SJCRH30 (cell line): ENCODE measurements around the gene KIZ. TPM values are rescaled to one million over a fixed set of nuclear protein-coding genes. Genes with fewer than 3 reads are reported as not detected.

Experiments used
- DNase-seq, 2 experiments: peaks; one replicate each; pipeline ENCODE4 v3.0.0-alpha.2; 2015 to 2020
- H3K27ac ChIP-seq: fragments of 250-450 bp; sonication (Bioruptor Pico); 2 replicates; pipeline ENCODE4 v1.5.1; 2020; ENCODE audit warnings: mild to moderate bottlenecking, moderate library complexity
- H3K27me3 ChIP-seq: fragments of 250-450 bp; sonication (Bioruptor Pico); 2 replicates; pipeline ENCODE4 v1.5.1; 2020; ENCODE audit warnings: mild to moderate bottlenecking, moderate library complexity
- H3K36me3 ChIP-seq: fragments of 250-450 bp; sonication (Bioruptor Pico); 2 replicates; pipeline ENCODE4 v1.5.1; 2020; ENCODE audit warnings: mild to moderate bottlenecking, moderate library complexity
- H3K4me1 ChIP-seq: fragments of 250-450 bp; sonication (Bioruptor Pico); 2 replicates; pipeline ENCODE4 v1.5.1; 2020; ENCODE audit warnings: mild to moderate bottlenecking, moderate library complexity
- H3K4me3 ChIP-seq: fragments of 250-450 bp; sonication (Bioruptor Pico); 2 replicates; pipeline ENCODE4 v1.5.1; 2020; ENCODE audit warnings: mild to moderate bottlenecking, moderate library complexity
- H3K9me3 ChIP-seq: fragments of 250-450 bp; sonication (Bioruptor Pico); replicated peaks from 2 replicates; pipeline ENCODE4 v1.5.1; 2020; ENCODE audit warnings: mild to moderate bottlenecking, moderate library complexity
- total RNA-seq: library from RNA; depleted of rRNA; stranded (reverse); fragments of >200 nt; shearing (Covaris generic); gene quantifications from 2 replicates; pipeline ENCODE4 v1.2.3, GENCODE V29; 2014

KIZ gene
- total RNA-seq, 1 experiment from 2014 or later = 18.3 TPM

DNA sequence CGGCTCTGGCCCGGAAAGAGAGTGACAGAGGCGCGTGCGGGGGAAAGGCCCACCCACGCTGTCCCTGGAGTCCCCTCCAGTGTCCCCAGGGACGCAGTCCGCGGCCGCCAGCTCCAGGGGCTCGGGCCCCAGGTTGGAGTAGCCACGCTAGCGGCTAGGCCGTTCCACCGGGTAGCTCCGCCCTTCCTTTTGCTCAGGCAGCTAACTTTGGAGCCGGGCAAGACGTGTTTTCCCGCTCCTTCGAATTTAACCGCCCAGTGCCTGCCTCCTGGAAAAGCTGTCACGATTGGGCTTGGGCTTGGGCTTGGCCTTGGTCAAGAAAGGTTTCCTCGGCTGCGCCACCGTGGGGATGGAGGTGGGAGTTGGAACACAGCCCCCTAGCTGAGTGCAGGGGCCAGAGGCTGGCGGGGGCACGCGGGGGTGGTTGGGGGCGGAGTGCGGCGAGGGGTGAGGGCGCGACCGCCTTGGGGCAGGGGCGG lies 24.4 kb upstream of the KIZ start:
- H3K36me3 ChIP-seq = no peaks in the 10 kb centered on the region
- H3K27ac ChIP-seq = no peak overlapping the region
- no peak for DNase-seq
- H3K9me3 ChIP-seq = no peaks in the 10 kb centered on the region
- H3K4me1 ChIP-seq = no peaks in the 10 kb centered on the region
- no peak overlapping the region for H3K4me3 ChIP-seq
- no peaks in the 10 kb centered on the region for H3K27me3 ChIP-seq

- Histone ChIP-seq H3K36me3 (no peaks in the 10 kb centered on the region), H3K27me3 (no peaks in the 10 kb centered on the region), H3K4me1 (no peaks in the 10 kb centered on the region), H3K4me3 (no peak overlapping the region), H3K27ac (no peak overlapping the region), H3K9me3 (no peaks in the 10 kb centered on the region)
- DNase-seq = no peak
These were observed 23.8 kb upstream of the KIZ start for GRCh38 chr20:21101932-21102575.

DNA sequence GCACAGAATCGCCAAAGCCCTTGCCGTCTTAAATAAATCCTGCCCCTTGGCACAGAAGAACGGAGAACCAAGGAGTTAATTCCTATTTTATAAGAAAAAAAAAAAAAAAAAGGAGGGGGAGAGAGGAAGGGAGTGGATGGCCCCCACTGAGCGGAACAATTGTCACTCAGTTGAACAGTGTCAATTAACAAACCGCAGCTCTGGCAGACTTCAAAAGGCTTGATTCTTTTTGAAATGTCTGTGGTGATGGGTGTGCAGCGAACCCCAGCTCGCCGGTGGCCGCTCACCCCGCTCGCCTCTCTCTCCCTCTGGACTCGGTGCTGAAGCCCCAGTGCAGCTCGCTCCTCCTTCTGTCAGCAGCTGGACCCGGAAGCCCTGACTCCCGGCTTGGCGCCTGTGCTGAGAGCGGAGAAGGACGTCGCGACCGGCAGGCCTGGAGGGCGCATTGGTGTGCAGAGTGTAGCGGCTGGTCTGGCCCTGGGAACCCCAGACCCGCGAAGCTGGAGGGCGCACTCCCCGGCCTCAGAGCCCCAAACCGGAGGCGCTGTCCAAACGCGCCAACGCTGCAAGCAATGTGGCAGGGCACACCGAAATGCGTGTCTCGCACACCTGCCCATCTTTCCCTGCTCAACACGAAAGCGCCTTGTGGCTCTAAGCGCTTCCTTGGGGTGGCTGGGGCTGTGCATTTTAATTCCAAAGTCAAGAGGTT lies 23.1 kb upstream of the KIZ start:
- no peak overlapping the region for H3K4me3 ChIP-seq
- no peaks in the 10 kb centered on the region for H3K36me3 ChIP-seq
- no peaks in the 10 kb centered on the region for H3K4me1 ChIP-seq
- no peak for DNase-seq
- H3K27ac ChIP-seq = no peak overlapping the region
- H3K27me3 ChIP-seq = no peaks in the 10 kb centered on the region
- no peaks in the 10 kb centered on the region for H3K9me3 ChIP-seq

DNA sequence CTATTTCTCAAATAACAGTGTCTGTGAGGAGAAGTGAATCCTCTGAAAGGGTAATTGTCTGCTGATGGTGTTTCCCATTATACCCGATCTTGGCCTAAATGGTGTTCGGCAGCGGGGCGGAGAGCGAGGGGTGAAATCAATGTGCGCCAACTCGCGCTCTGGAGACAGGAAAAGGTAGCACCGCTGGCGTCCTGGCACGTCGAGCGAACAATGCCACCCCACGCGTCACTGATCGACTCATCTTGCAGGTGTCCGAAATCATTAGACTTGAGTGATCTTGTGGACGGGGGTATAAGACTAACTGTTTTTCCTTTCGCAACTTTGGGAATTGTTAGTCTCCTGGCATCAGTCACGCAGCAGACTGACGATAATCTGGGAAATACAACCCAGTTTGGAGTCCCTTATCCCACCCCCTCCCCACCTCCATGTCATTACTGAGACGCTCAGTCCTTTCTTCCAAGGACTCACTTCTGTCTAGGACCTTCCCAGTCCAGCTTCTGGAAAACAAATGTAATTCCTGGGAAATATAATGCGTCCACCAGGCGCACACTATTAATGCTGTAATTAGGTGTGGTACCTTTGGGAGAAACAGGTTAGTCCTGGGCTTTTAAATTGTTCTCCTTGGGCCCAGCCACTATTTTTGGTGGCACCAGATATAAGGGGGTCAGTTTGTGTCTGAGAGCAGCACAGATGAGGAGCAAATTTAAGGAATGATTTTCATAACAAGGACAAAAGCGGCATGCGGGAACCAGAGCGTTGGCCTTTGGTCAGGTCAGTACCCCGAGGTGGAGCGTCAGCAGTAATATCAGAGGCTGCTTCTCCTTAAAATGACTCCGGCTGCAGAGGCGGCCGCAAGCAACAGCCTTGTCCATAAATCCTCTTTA lies 22.1 kb upstream of the KIZ start:
- Histone ChIP-seq H3K9me3 (no peaks in the 10 kb centered on the region), H3K36me3 (no peaks in the 10 kb centered on the region), H3K4me3 (no peak overlapping the region), H3K4me1 (no peaks in the 10 kb centered on the region), H3K27me3 (no peaks in the 10 kb centered on the region), H3K27ac (no peak overlapping the region)
- DNase-seq = no peak

DNA sequence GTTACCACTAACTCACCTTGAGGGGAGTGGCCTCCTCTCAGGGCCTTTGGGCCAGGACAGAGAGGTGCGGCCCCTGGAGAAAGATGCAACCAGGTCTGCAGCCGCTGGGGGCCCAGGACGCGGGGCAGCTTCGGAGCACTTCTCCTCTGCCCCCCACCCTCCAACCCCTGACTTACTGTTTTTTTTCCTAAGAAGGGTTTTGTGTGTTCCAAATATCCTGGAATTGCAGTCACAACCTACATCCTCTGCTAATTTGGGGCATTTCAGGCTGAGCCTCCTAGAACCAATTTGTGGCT lies 21.5 kb upstream of the KIZ start:
- Histone ChIP-seq H3K4me1 (no peaks in the 10 kb centered on the region), H3K9me3 (no peaks in the 10 kb centered on the region), H3K36me3 (no peaks in the 10 kb centered on the region), H3K4me3 (no peak overlapping the region), H3K27me3 (no peaks in the 10 kb centered on the region), H3K27ac (no peak overlapping the region)
- DNase-seq = no peak

- Histone ChIP-seq H3K9me3 (no peaks in the 10 kb centered on the region), H3K27me3 (no peaks in the 10 kb centered on the region), H3K4me1 (no peaks in the 10 kb centered on the region)
These were observed 21.0 kb upstream of the KIZ start for GRCh38 chr20:21104921-21105320.

GRCh38 chr20:21105429-21106170 lies 20.3 kb upstream of the KIZ start:
- no peaks in the 10 kb centered on the region for H3K4me1 ChIP-seq
- DNase-seq = no peak
- no peaks in the 10 kb centered on the region for H3K27me3 ChIP-seq
- no peaks in the 10 kb centered on the region for H3K36me3 ChIP-seq
- no peak overlapping the region for H3K4me3 ChIP-seq
- H3K27ac ChIP-seq = no peak overlapping the region
- no peaks in the 10 kb centered on the region for H3K9me3 ChIP-seq

More at GRCh38 chr20:21104921-21105320, 21.0 kb upstream of the KIZ start:
- no peak for DNase-seq
- H3K36me3 ChIP-seq = no peaks in the 10 kb centered on the region
- no peak overlapping the region for H3K4me3 ChIP-seq
- H3K27ac ChIP-seq = no peak overlapping the region

DNA sequence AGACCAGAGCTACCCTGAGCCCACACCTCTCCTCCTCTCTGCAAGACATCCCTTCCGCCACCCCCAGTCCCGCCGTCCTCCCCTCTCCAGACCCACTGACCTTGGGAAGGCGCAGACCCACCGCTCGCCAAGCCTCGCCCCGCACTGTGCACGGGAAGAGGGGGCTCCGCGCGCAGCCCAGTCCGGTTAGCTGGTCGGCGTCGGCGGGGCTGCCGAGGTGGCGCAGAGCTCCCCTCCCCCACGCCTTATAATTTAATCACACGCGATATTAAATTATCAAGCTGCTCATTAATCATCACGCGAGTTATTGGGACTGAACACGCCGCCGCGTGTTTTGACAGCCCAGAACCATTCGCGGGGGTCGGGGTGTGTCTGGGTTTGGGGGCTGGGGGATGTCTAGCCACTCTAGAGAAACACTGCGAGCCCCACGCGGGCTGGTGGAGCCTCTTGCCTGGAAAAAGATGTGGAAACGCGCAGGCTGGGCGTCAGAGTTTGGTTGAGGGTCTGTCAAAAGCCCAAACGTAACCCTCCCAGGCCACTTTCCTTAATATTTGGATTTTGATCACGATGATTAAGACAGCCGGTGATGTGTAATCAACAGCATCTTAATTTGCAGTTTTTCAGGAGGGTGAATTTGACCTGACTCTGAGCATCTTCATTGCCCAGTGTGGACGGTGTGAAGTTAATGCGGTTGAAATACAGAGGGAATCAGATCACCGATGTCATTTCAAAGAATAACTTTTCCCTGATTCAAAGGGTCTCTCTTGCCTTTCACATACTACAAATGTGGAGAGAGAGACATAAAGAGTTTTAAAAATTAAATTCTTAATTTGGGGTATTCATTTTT lies 19.5 kb upstream of the KIZ start, which contains the start of gene LINC00237:
Gene LINC00237, minus strand, starts transcription at position 188 of the 847 bp plus-strand sequence.
- DNase-seq = no peak
- Histone ChIP-seq H3K9me3 (no peaks in the 10 kb centered on the region), H3K27me3 (no peaks in the 10 kb centered on the region)

DNA sequence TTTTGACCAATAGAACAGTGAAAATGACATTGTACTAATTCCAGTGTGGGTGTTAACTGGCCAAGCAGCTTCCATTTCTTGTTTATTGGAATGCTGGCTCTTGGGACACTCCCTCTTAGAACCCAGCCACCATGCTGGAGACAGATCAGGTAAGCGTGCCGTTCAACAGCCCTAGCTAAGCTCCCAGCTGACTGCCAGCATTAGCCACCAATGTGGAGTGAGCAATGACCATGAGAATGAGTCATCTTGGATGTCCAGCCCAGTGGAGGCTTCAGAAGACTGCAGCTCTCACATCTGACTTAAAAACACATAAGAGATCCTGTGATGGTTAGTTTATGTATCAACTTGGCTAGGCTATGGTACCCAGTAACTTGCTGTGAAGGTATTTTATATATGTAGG lies 16.7 kb upstream of the KIZ start:
- no peaks in the 10 kb centered on the region for H3K4me1 ChIP-seq
- no peak overlapping the region for H3K4me3 ChIP-seq
- H3K9me3 ChIP-seq = no peaks in the 10 kb centered on the region
- H3K36me3 ChIP-seq = no peaks in the 10 kb centered on the region
- H3K27me3 ChIP-seq = no peaks in the 10 kb centered on the region
- no peak overlapping the region for H3K27ac ChIP-seq
- DNase-seq = no peak

More for the DNA sequence above, 19.5 kb upstream of the KIZ start, which contains the start of gene LINC00237:
- Histone ChIP-seq H3K4me1 (no peaks in the 10 kb centered on the region), H3K36me3 (no peaks in the 10 kb centered on the region), H3K27ac (no peak within 1 kb of the TSS), H3K4me3 (no peak within 1 kb of the TSS)

GRCh38 chr20:21110811-21111210 lies 15.1 kb upstream of the KIZ start:
- H3K4me3 ChIP-seq = no peak overlapping the region
- no peak for DNase-seq
- H3K9me3 ChIP-seq = no peaks in the 10 kb centered on the region
- no peaks in the 10 kb centered on the region for H3K36me3 ChIP-seq
- H3K27me3 ChIP-seq = no peaks in the 10 kb centered on the region
- no peak overlapping the region for H3K27ac ChIP-seq
- no peaks in the 10 kb centered on the region for H3K4me1 ChIP-seq

GRCh38 chr20:21111416-21111815 lies 14.5 kb upstream of the KIZ start:
- no peaks in the 10 kb centered on the region; the same call in 1 of the 2 replicates for H3K27me3 ChIP-seq
- no peak overlapping the region for H3K27ac ChIP-seq
- no peak for DNase-seq
- H3K4me1 ChIP-seq = no peaks in the 10 kb centered on the region
- H3K9me3 ChIP-seq = no peaks in the 10 kb centered on the region
- no peaks in the 10 kb centered on the region for H3K36me3 ChIP-seq
- H3K4me3 ChIP-seq = no peak overlapping the region

DNA sequence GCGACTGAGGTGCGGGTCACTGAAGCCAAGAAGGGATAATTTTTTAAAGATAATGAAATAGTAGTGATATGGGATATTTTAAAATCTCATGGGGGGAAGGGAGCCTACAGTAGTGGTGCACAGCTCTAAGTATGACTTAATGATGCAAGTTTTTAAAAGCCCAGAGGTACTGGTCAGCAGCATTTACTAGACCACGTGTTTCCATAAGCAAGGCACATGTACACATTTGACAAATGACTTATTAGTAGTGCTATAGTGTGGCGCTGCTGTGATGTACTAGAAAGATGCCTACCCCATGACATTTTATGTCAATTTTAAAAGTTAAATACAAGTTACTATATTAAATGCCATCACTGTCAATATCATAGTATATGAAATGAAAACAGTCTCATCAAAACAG lies 12.2 kb upstream of the KIZ start:
- Histone ChIP-seq H3K4me1 (no peaks in the 10 kb centered on the region), H3K4me3 (no peak overlapping the region), H3K27ac (no peak overlapping the region), H3K36me3 (no peaks in the 10 kb centered on the region), H3K9me3 (no peaks in the 10 kb centered on the region), H3K27me3 (no peaks in the 10 kb centered on the region; the same call in 1 of the 2 replicates)
- no peak for DNase-seq

GRCh38 chr20:21114584-21114983 lies 11.3 kb upstream of the KIZ start:
- no peaks in the 10 kb centered on the region for H3K36me3 ChIP-seq
- H3K27me3 ChIP-seq = no peaks in the 10 kb centered on the region; the same call in 1 of the 2 replicates
- DNase-seq = no peak
- H3K27ac ChIP-seq = no peak overlapping the region
- no peak overlapping the region for H3K4me3 ChIP-seq
- H3K9me3 ChIP-seq = no peaks in the 10 kb centered on the region
- H3K4me1 ChIP-seq = no peaks in the 10 kb centered on the region

DNA sequence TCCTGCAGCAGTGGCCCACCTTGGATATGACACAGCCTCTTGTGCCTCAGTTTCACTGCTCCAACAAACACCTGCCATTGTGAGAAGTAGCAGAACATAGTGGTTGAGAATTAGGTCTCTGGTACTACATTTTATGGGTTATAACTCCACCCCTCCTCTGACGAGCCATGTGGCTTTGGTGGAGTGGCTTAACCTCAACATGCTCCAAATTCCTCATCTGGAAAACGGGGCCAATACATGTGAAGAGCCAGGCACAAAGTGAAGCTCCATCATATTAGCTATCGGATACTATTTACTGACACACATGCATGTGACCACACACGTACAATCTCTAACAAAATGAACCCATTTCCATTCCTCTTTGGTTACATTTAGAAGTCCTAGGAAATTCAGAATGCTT lies 8.4 kb upstream of the KIZ start:
- Histone ChIP-seq H3K9me3 (no peaks in the 10 kb centered on the region), H3K27me3 (no peaks in the 10 kb centered on the region; the same call in 1 of the 2 replicates), H3K4me3 (no peak overlapping the region), H3K4me1 (no peaks in the 10 kb centered on the region), H3K27ac (no peak overlapping the region), H3K36me3 (no peaks in the 10 kb centered on the region)
- DNase-seq = no peak
